Breast epithelium (tissue), 3 donors: ENCODE results near the gene NEURL1B.

ENCODE experiments used
- CTCF ChIP-seq, 3 donors: fragments of 450-650 bp; IDR thresholded peaks; one replicate each; pipeline ENCODE4 v1.5.1; 2016 to 2017; ENCODE audit warnings: antibody characterized with exemption in 3 of 3, mild to moderate bottlenecking in 3 of 3, moderate library complexity in 3 of 3
- POLR2A ChIP-seq: fragments of 450-650 bp; IDR thresholded peaks from one replicate; pipeline ENCODE4 v1.6.1; 2016; ENCODE audit warnings: antibody characterized with exemption, mild to moderate bottlenecking, moderate library complexity
- POLR2AphosphoS5 ChIP-seq, 3 donors: sonication (generic); formaldehyde crosslinking; IDR thresholded peaks; one replicate each; pipeline ENCODE4 v1.6.1; 2017; ENCODE audit warnings: antibody characterized with exemption in 3 of 3

- TF ChIP-seq CTCF (IDR thresholded peaks at IDR 0.05): no peak
- TF ChIP-seq POLR2AphosphoS5 (IDR thresholded peaks at IDR 0.05): no peak
- no peak for TF ChIP-seq POLR2A
Observed at GRCh38 chr5:172705576-172706084, 64.6 kb downstream of the NEURL1B start.
